SK-N-SH (cell line): Measurements from ENCODE around the gene NKD1. TPM values are rescaled to one million over a fixed set of nuclear protein-coding genes. Genes with fewer than 3 reads are reported as not detected.

Source experiments
- CTCF ChIA-PET: fragments of 300-600, 350-600 bp; formaldehyde crosslinking; extraction: SDS; loops from one replicate; lab custom pipeline; 2021; lab: Yijun Ruan, JAX
- POLR2A ChIA-PET: fragments of 350-600 bp; sonication (Branson Sonifier 250); formaldehyde crosslinking; extraction: SDS; loops from one replicate; lab custom pipeline; 2020; ENCODE audit warnings: antibody characterized with exemption, inconsistent platforms; lab: Yijun Ruan, JAX
- DNase-seq: peaks from one replicate; pipeline ENCODE4 v3.0.0; 2012
- H2AFZ ChIP-seq: fragments of 200-600 bp; sonication (generic); 2 replicates; pipeline ENCODE4 v1.8.1; 2016; ENCODE audit warnings: antibody characterized with exemption, mild to moderate bottlenecking, low read depth
- H3F3A ChIP-seq: fragments of 200-600 bp; sonication (generic); replicated peaks from 2 replicates; pipeline ENCODE3; 2016; ENCODE audit warnings: antibody characterized with exemption, mild to moderate bottlenecking; ENCODE audit not compliant: insufficient read depth
- H3K27ac ChIP-seq, 2 experiments: fragments of 200-500 bp in 1 of 2; fragments of 200-600 bp in 1 of 2; sonication (Bioruptor generic) in 1 of 2; sonication (generic), shearing (Covaris generic) in 1 of 2; 2 replicates each; pipeline versions ENCODE4 v1.5.1 to v1.6.1; 2014 to 2016; ENCODE audit warnings: low read depth in 2 of 2, inconsistent platforms in 1 of 2, low read length in 1 of 2, mild to moderate bottlenecking in 1 of 2, mixed read lengths in 1 of 2
- H3K27me3 ChIP-seq: fragments of 200-600 bp; sonication (generic), shearing (Covaris generic); 2 replicates; pipeline ENCODE4 v1.6.1; 2016; ENCODE audit warnings: mixed run types; ENCODE audit not compliant: insufficient read depth
- H3K36me3 ChIP-seq, 2 experiments: fragments of 200-500 bp in 1 of 2; fragments of 200-600 bp in 1 of 2; sonication (Bioruptor generic) in 1 of 2; sonication (generic) in 1 of 2; replicated peaks in 1 of 2; 2 replicates each; pipeline versions ENCODE3 to v1.5.1; 2014 to 2016; ENCODE audit warnings: low read length in 1 of 2, mild to moderate bottlenecking in 1 of 2; ENCODE audit not compliant: insufficient read depth in 2 of 2, control insufficient read depth in 1 of 2
- H3K4me1 ChIP-seq, 2 experiments: fragments of 200-500 bp in 1 of 2; fragments of 200-600 bp in 1 of 2; sonication (Bioruptor generic) in 1 of 2; sonication (generic), shearing (Covaris generic) in 1 of 2; 2 replicates each; pipeline versions ENCODE4 v1.5.1 to v1.6.1; 2014 to 2016; ENCODE audit warnings: low read depth in 1 of 2, low read length in 1 of 2, mixed run types in 1 of 2; ENCODE audit not compliant: insufficient read depth in 2 of 2, control insufficient read depth in 1 of 2
- H3K4me2 ChIP-seq: fragments of 200-600 bp; sonication (generic), shearing (Covaris generic); 2 replicates; pipeline ENCODE4 v1.6.1; 2017; ENCODE audit warnings: mixed run types
- H3K4me3 ChIP-seq, 2 experiments: fragments of 200-500 bp in 1 of 2; fragments of 200-600 bp in 1 of 2; sonication (Bioruptor generic) in 1 of 2; sonication (generic), shearing (Covaris generic) in 1 of 2; 2 replicates each; pipeline versions ENCODE4 v1.5.1 to v1.8.1; 2014 to 2016; ENCODE audit warnings: low read depth in 2 of 2, inconsistent platforms in 1 of 2, low read length in 1 of 2, mild to moderate bottlenecking in 1 of 2, mixed read lengths in 1 of 2, moderate library complexity in 1 of 2
- H3K79me2 ChIP-seq: fragments of 200-600 bp; sonication (generic); 2 replicates; pipeline ENCODE4 v1.8.1; 2017; ENCODE audit warnings: mild to moderate bottlenecking; ENCODE audit not compliant: insufficient read depth
- H3K9ac ChIP-seq: fragments of 200-600 bp; sonication (generic); 2 replicates; pipeline ENCODE4 v1.6.1; 2017; ENCODE audit warnings: mixed run types
- H3K9me2 ChIP-seq: fragments of 200-600 bp; sonication (generic); 2 replicates; pipeline ENCODE4 v1.6.1; 2017; ENCODE audit warnings: mixed run types
- H3K9me3 ChIP-seq: fragments of 200-600 bp; sonication (generic); 2 replicates; pipeline ENCODE4 v1.6.1; 2017; ENCODE audit warnings: mixed run types, mild to moderate bottlenecking, moderate library complexity
- H4K20me1 ChIP-seq: fragments of 200-600 bp; sonication (generic); 2 replicates; pipeline ENCODE4 v1.6.1; 2017; ENCODE audit warnings: mild to moderate bottlenecking, mixed run types; ENCODE audit not compliant: insufficient read depth
- CHD2 ChIP-seq: fragments of 150-350 bp; IDR thresholded peaks from 2 replicates; pipeline ENCODE4 v1.6.1; 2018; ENCODE audit warnings: low read length; ENCODE audit not compliant: partially characterized antibody
- EP300 ChIP-seq, 2 experiments: IDR thresholded peaks; 2 replicates each; pipeline versions ENCODE4 v1.4.0 to v1.6.1; 2012; ENCODE audit warnings: borderline replicate concordance in 1 of 2, low read depth in 1 of 2, low read length in 1 of 2
- FOXJ3 ChIP-seq: sonication (generic); formaldehyde crosslinking; IDR thresholded peaks from 2 replicates; pipeline ENCODE4 v1.5.1; 2020; ENCODE audit warnings: mild to moderate bottlenecking, missing genetic modification reagents
- MAX ChIP-seq: IDR thresholded peaks from 2 replicates; pipeline ENCODE4 v1.4.0; 2012; ENCODE audit warnings: low read depth
- MXI1 ChIP-seq: IDR thresholded peaks from 2 replicates; pipeline ENCODE4 v1.6.1; 2012; ENCODE audit warnings: mild to moderate bottlenecking, low read depth, low read length, improper control_type of control experiment
- NRF1 ChIP-seq: IDR thresholded peaks from 2 replicates; pipeline ENCODE4 v1.6.1; 2012; ENCODE audit warnings: low read depth, mild to moderate bottlenecking, low read length
- RAD21 ChIP-seq: IDR thresholded peaks from 2 replicates; pipeline ENCODE4 v1.6.1; 2012; ENCODE audit warnings: mild to moderate bottlenecking, low read length
- SIN3A ChIP-seq: IDR thresholded peaks from 2 replicates; pipeline ENCODE4 v1.6.1; 2012; ENCODE audit warnings: low read depth, mild to moderate bottlenecking, low read length, moderate library complexity, borderline replicate concordance
- SMC3 ChIP-seq: IDR thresholded peaks from 2 replicates; pipeline ENCODE4 v1.6.1; 2012; ENCODE audit warnings: low read depth, low read length, improper control_type of control experiment
- TEAD4 ChIP-seq: IDR thresholded peaks from 2 replicates; pipeline ENCODE4 v1.4.0; 2012; ENCODE audit warnings: mild to moderate bottlenecking, borderline replicate concordance; ENCODE audit not compliant: insufficient read depth
- USF1 ChIP-seq: IDR thresholded peaks from 2 replicates; pipeline ENCODE4 v1.4.0; 2012; ENCODE audit warnings: low read depth, borderline replicate concordance
- WGBS: methylation state at CpG from one replicate; pipeline ENCODE4 v1.1.6; 2017; ENCODE audit warnings: low lambda C conversion rate; 5-methylcytosine and 5-hydroxymethylcytosine counted together
- polyA plus RNA-seq, 3 experiments: library from polyadenylated mRNA; depleted of rRNA; stranded (reverse); fragments of >200 nt; gene quantifications; 2 replicates each; pipeline ENCODE4 v1.2.3, GENCODE V29; 2012

Gene NKD1
- polyA plus RNA-seq, 1 of the 3 experiments (the other 2 are of a cell fraction), result 0.02 TPM

GRCh38 chr16:50575743-50576142, 27.5 kb downstream of the NKD1 start:
- H3K9me2 ChIP-seq, result no peaks in the 10 kb centered on the region
- ChIA-PET CTCF (interaction anchor here (1.5 kb wide), 1 partner anchor 18 kb away, joined by 3 read pairs; no protein-coding TSS in a partner anchor), POLR2A (no interaction called here)
- H3K4me1 ChIP-seq, result peaks cover 0 to 5% of the 10 kb centered on the region in 2 experiments; a peak in 1 of 4 replicates
- no peak overlapping the region for H3K4me2 ChIP-seq
- H3K9ac ChIP-seq, result no peak overlapping the region
- no peaks in the 10 kb centered on the region for H3F3A ChIP-seq
- no peaks in the 10 kb centered on the region for H4K20me1 ChIP-seq
- 0 out of 2 replicates have a peak, but pooled peaks cover 4% of the 10 kb centered on the region for H3K27me3 ChIP-seq
- no peak for DNase-seq
- no peak overlapping the region for H2AFZ ChIP-seq
- H3K9me3 ChIP-seq, result no peaks in the 10 kb centered on the region
- TF ChIP-seq EP300 (IDR thresholded peaks at IDR 0.05; ENCODE audit: borderline replicate concordance in 1 of 2, low read depth in 1 of 2, low read length in 1 of 2), result no peak
- no peak for TF ChIP-seq USF1
- TF ChIP-seq NRF1, result no peak
- no peak for TF ChIP-seq FOXJ3 (CRISPR knock-in tag)
- no peak for TF ChIP-seq SIN3A
- TF ChIP-seq RAD21, result no peak
- TF ChIP-seq SMC3, result no peak
- H3K36me3 ChIP-seq, result no peaks in the 10 kb centered on the region
- H3K27ac ChIP-seq, result no peak overlapping the region
- H3K4me3 ChIP-seq, result no peak overlapping the region
- no peaks in the 10 kb centered on the region for H3K79me2 ChIP-seq
- 35% methylated on average over 2 of the region's 2 CpGs for WGBS

GRCh38 chr16:50576403-50577113, 28.4 kb downstream of the NKD1 start:
- 0 out of 2 replicates have a peak, but pooled peaks cover 8% of the 10 kb centered on the region for H3K27me3 ChIP-seq
- 41% methylated on average over 3 of the region's 3 CpGs for WGBS
- H3K9me3 ChIP-seq, result no peaks in the 10 kb centered on the region
- peaks cover 0 to 5% of the 10 kb centered on the region in 2 experiments; a peak in 1 of 4 replicates for H3K4me1 ChIP-seq
- H3K9ac ChIP-seq, result no peak overlapping the region
- H3K9me2 ChIP-seq, result no peaks in the 10 kb centered on the region
- no peaks in the 10 kb centered on the region for H3K79me2 ChIP-seq
- H3K4me3 ChIP-seq, result no peak overlapping the region
- H3F3A ChIP-seq, result no peaks in the 10 kb centered on the region
- no peak overlapping the region for H3K27ac ChIP-seq
- ChIA-PET POLR2A (no interaction called here), CTCF (interaction anchor here (1.4 to 1.5 kb wide), 2 partner anchors 11 to 17 kb away, joined by 3 read pairs; no protein-coding TSS in a partner anchor)
- no peaks in the 10 kb centered on the region for H3K36me3 ChIP-seq
- H3K4me2 ChIP-seq, result no peak overlapping the region
- H4K20me1 ChIP-seq, result no peaks in the 10 kb centered on the region
- TF ChIP-seq FOXJ3 (CRISPR knock-in tag), result no peak
- TF ChIP-seq TEAD4, result no peak
- no peak for TF ChIP-seq MXI1
- TF ChIP-seq MAX, result no peak
- no peak for TF ChIP-seq CHD2
- TF ChIP-seq USF1, result no peak
- DNase-seq, result no peak
- no peak overlapping the region for H2AFZ ChIP-seq
